Keratinocyte (primary cell): ENCODE measurements around the gene IGF1R.
A peak's percentile ranks its signal among the peaks of the same experiment; 100 is the strongest.

ENCODE experiments used
- CTCF ChIP-seq, 3 experiments: IDR thresholded peaks in 1 of 3; conservative IDR thresholded peaks in 1 of 3; optimal IDR thresholded peaks in 1 of 3; 2 replicates in 2 of 3; 3 replicates in 1 of 3; pipeline versions ENCODE3 to v1.5.1; 2011; ENCODE audit warnings: low read length in 3 of 3, mild to moderate bottlenecking in 3 of 3, moderate library complexity in 2 of 3, control low read depth in 1 of 3, inconsistent platforms in 1 of 3; ENCODE audit not compliant: insufficient read depth in 2 of 3; ENCODE audit errors: extremely low read depth in 1 of 3
- EZH2 ChIP-seq: IDR thresholded peaks from one replicate; pipeline ENCODE4 v1.6.1; 2012; ENCODE audit warnings: inconsistent platforms, mild to moderate bottlenecking, low read length, moderate library complexity

GRCh38 chr15:98779463-98780071 is 131.2 kb downstream of the IGF1R start:
- TF ChIP-seq CTCF (optimal IDR thresholded peaks at IDR 0.05 in 1 of 3, IDR thresholded peaks at IDR 0.05 in 1 of 3, conservative IDR thresholded peaks at IDR 0.05 in 1 of 3; ENCODE audit: extremely low read depth in 1 of 3, insufficient read depth in 2 of 3, low read length in 3 of 3) (peak; percentile 93 to 97 (median 97)), EZH2 (no peak)
